Natural killer cell (primary cell): ENCODE data around the gene ABCC8. TPM values are rescaled to one million over a fixed set of nuclear protein-coding genes. Genes with fewer than 3 reads are reported as not detected.
A peak's percentile ranks its signal among the peaks of the same experiment; 100 is the strongest.

ENCODE experiments used
- ATAC-seq, 3 donors: fragments of 150-1000 bp in 2 of 3; fragments of 200-7000 bp in 1 of 3; cut with Tn5 transposase; 1 replicate in 1 of 3; 2 replicates in 2 of 3; pipeline ENCODE4 v1.10.0; 2021; ENCODE audit warnings: mild to moderate bottlenecking in 2 of 3, moderate library complexity in 2 of 3
- DNase-seq, 2 donors: peaks; one replicate each; pipeline versions ENCODE4 v3.0.0 to v3.0.0-alpha.2; 2013 to 2021; ENCODE audit warnings: mixed read lengths in 1 of 2
- H3K27ac ChIP-seq: one replicate; pipeline ENCODE4 v1.5.1; 2013; ENCODE audit warnings: mild to moderate bottlenecking, low read length
- H3K27me3 ChIP-seq: one replicate; pipeline ENCODE4 v1.6.1; 2013; ENCODE audit warnings: low read length; ENCODE audit not compliant: control insufficient read depth, insufficient read depth
- H3K36me3 ChIP-seq: one replicate; pipeline ENCODE4 v1.6.1; 2013; ENCODE audit warnings: low read length; ENCODE audit not compliant: control insufficient read depth, insufficient read depth
- H3K4me1 ChIP-seq: one replicate; pipeline ENCODE4 v1.6.1; 2013; ENCODE audit warnings: low read length; ENCODE audit not compliant: control insufficient read depth, insufficient read depth
- H3K4me3 ChIP-seq: one replicate; pipeline ENCODE4 v1.5.1; 2013; ENCODE audit warnings: low read length
- H3K9me3 ChIP-seq: one replicate; pipeline ENCODE4 v1.6.1; 2013; ENCODE audit warnings: low read length; ENCODE audit not compliant: control insufficient read depth, insufficient read depth
- H3K27ac Mint-ChIP-seq, 2 donors: one replicate each; pipeline ENCODE4 v1.8.0; 2022; ENCODE audit warnings: mild to moderate bottlenecking in 2 of 2, mixed read lengths in 2 of 2, moderate library complexity in 1 of 2
- H3K27me3 Mint-ChIP-seq, 2 donors: one replicate each; pipeline ENCODE4 v1.8.0; 2022; ENCODE audit warnings: low read depth in 2 of 2, mixed read lengths in 2 of 2
- H3K36me3 Mint-ChIP-seq: one replicate; pipeline ENCODE4 v1.8.0; 2022; ENCODE audit warnings: mixed read lengths
- H3K4me1 Mint-ChIP-seq, 2 donors: one replicate each; pipeline ENCODE4 v1.8.0; 2022; ENCODE audit warnings: mixed read lengths in 2 of 2
- H3K4me3 Mint-ChIP-seq: one replicate; pipeline ENCODE4 v1.8.0; 2022; ENCODE audit warnings: mild to moderate bottlenecking, moderate library complexity, mixed read lengths
- H3K9me3 Mint-ChIP-seq, 2 donors: one replicate each; pipeline ENCODE4 v1.8.0; 2022; ENCODE audit warnings: mixed read lengths in 2 of 2
- CTCF ChIP-seq: fragments of 200-600 bp; IDR thresholded peaks from one replicate; pipeline ENCODE4 v1.8.0; 2022; ENCODE audit warnings: antibody characterized with exemption
- WGBS: methylation state at CpG from one replicate; pipeline ENCODE4 v1.1.7; 2013; ENCODE audit warnings: missing lambda C conversion rate; ENCODE audit not compliant: insufficient coverage; 5-methylcytosine and 5-hydroxymethylcytosine counted together
- intact Hi-C: fragments of 100-400 bp; cut with micrococcal nuclease; formaldehyde crosslinking; loops from one replicate; pipeline ENCODE4 v1.14.2; 2022
- total RNA-seq, 4 donors: library from RNA; stranded (reverse); fragments of 120-200 nt in 1 of 4; gene quantifications; one replicate each; pipeline versions ENCODE4 v1.2.3 to v1.2.4, GENCODE V29; 2013 to 2022

ABCC8 gene
- total RNA-seq, 3 donors from 2014 or later (not counting 1 experiment from before 2014, with no cell fraction given): not detected

DNA sequence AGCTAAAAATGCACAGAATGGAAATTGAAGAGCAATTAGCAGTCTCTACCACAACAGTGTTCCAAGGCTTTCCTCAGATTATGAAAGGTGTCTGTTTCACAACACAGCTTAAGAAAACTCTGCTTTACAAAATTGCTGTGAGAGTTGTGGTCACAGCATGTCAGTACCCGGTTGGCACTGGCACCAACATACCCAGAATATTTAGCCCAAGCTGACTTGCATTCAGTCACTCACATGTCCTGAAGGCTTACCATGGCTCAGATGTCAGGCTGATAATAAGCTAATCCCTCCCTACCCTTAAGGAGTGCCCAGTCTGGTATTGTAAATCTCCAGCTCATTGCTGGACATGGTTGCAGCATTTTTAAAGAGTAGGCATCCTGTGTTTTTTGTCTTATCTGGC is 110.2 kb downstream of the ABCC8 start:
- no peaks in the 10 kb centered on the region for H3K27me3 Mint-ChIP-seq
- H3K4me3 ChIP-seq: no peak overlapping the region
- H3K4me1 Mint-ChIP-seq: peaks cover 8 to 13% of the 10 kb centered on the region in 2 donors
- WGBS: 79% methylated on average over 1 of the region's 1 CpG
- peaks cover 22% of the 10 kb centered on the region for H3K9me3 ChIP-seq
- peaks cover 7 to 8% of the 10 kb centered on the region in 2 donors for H3K9me3 Mint-ChIP-seq
- peaks cover 16% of the 10 kb centered on the region for H3K36me3 ChIP-seq
- DNase-seq: no peak
- TF ChIP-seq CTCF: no peak
- no peaks in the 10 kb centered on the region for H3K27me3 ChIP-seq
- no peaks in the 10 kb centered on the region for H3K4me1 ChIP-seq
- H3K27ac ChIP-seq: no peak overlapping the region
- H3K27ac Mint-ChIP-seq: no peak overlapping the region
- H3K4me3 Mint-ChIP-seq: no peak overlapping the region
- intact Hi-C loops: no loop called here
- peaks cover 26% of the 10 kb centered on the region for H3K36me3 Mint-ChIP-seq
- ATAC-seq: no peak

- H3K27ac Mint-ChIP-seq: peak overlapping the region; percentile 88
- H3K9me3 ChIP-seq: no peaks in the 10 kb centered on the region
- DNase-seq (peak; percentile 32 to 82), ATAC-seq (peak; percentile 28 to 54 (median 30))
- intact Hi-C loops: loop anchor here (1.0 to 10.0 kb wide), 3 partner anchors 120 to 150 kb away; partner anchors contain the start of gene PIK3C2A
- H3K36me3 ChIP-seq: no peaks in the 10 kb centered on the region
- WGBS: 71% methylated on average over 3 of the region's 3 CpGs
- no peaks in the 10 kb centered on the region for H3K36me3 Mint-ChIP-seq
- H3K27ac ChIP-seq: no peak overlapping the region
- peak overlapping the region; percentile 93 for H3K4me3 Mint-ChIP-seq
- TF ChIP-seq CTCF: peak; percentile 80
- H3K27me3 Mint-ChIP-seq: no peaks in the 10 kb centered on the region
- peaks cover 36 to 38% of the 10 kb centered on the region in 2 donors for H3K4me1 Mint-ChIP-seq
- no peaks in the 10 kb centered on the region for H3K9me3 Mint-ChIP-seq
- no peak overlapping the region for H3K4me3 ChIP-seq
- peaks cover 20% of the 10 kb centered on the region for H3K4me1 ChIP-seq
- H3K27me3 ChIP-seq: no peaks in the 10 kb centered on the region
Observed at GRCh38 chr11:17354601-17354991, 122.0 kb downstream of the ABCC8 start.

DNA sequence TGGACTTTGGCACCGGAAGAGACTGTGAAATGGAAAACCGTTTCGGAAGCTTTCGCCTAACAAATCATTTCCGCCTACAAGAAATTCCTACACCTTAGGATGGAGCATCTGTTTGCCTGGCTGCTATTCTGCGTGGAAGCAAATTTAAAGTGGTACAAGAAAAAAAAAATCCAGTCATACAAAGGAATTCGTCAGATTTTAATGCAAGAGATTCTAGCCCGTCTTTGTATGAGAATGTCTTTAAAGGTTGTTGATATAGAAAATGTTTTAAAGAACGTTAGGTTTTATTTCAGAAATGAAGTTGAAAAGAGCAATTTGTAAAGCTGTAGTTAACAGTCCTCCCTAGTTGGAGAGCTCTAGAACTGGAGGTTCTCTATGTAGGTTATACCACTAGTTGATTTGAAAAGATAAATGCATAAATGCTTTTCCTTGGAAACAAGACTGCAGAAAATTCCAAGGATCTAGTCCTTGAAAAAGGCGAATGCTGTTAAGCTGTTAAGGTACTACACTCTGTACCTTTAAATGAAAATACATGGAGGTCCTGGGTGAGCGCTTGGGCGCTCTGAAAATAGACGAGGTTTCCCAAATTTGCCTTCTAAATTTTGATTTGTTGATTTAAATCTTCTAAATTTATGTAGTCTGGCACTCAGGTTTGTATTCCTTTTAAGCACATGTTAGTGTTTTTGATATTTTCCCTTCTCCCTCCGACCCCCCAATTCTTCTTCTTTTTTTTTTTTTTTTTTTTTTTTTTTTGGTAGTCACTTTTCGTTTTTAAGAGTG is 122.6 kb downstream of the ABCC8 start:
- TF ChIP-seq CTCF: no peak
- Histone ChIP-seq H3K27ac (no peak overlapping the region), H3K4me1 (peaks cover 20% of the 10 kb centered on the region), H3K27me3 (no peaks in the 10 kb centered on the region), H3K4me3 (peak overlapping the region; percentile 41), H3K9me3 (no peaks in the 10 kb centered on the region), H3K36me3 (no peaks in the 10 kb centered on the region)
- Mint-ChIP-seq H3K27ac (peak overlapping the region; percentile 88), H3K4me3 (peak overlapping the region; percentile 93), H3K4me1 (peaks cover 36 to 38% of the 10 kb centered on the region in 2 donors), H3K36me3 (no peaks in the 10 kb centered on the region), H3K27me3 (no peaks in the 10 kb centered on the region), H3K9me3 (no peaks in the 10 kb centered on the region)
- peak in 1 of 2 donors; percentile 14 for DNase-seq
- WGBS: 13% methylated on average over 13 of the region's 15 CpGs
- ATAC-seq: no peak
- intact Hi-C loops: loop anchor here (1.0 to 10.0 kb wide), 3 partner anchors 119 to 150 kb away; partner anchors contain the start of gene PIK3C2A
